Right renal cortex interstitium (tissue), 3 donors: ENCODE measurements around the gene TJP2. TPM values are rescaled to one million over a fixed set of nuclear protein-coding genes. Genes with fewer than 3 reads are reported as not detected.
"Not testable (repeated sequence)": the region's sequence is repeated elsewhere in the genome, so short reads cannot be mapped to it uniquely, and the experiment has no call there.

Experiments used
- DNase-seq, 3 donors: peaks; one replicate each; pipeline ENCODE4 v3.0.0-alpha.2; 2013; ENCODE audit warnings: low read depth in 3 of 3, low spot score in 2 of 3
- polyA plus RNA-seq, 3 donors: library from polyadenylated mRNA; unstranded; fragments of 120-200 nt; gene quantifications; one replicate each; pipeline ENCODE4 v1.2.1, GENCODE V29; 2013; ENCODE audit not compliant: insufficient read length in 3 of 3

TJP2 gene
- polyA plus RNA-seq, 3 donors, result 86.2 to 107 (median 97.9) TPM

GRCh38 chr9:69273161-69273560 lies 99.1 kb downstream of the TJP2 start:
- DNase-seq, result no peak

GRCh38 chr9:69276775-69277174 lies 102.7 kb downstream of the TJP2 start:
- no peak for DNase-seq

GRCh38 chr9:69279084-69279731 lies 105.1 kb downstream of the TJP2 start:
- no peak for DNase-seq

GRCh38 chr9:69279733-69280132 lies 105.7 kb downstream of the TJP2 start:
- DNase-seq, result no peak

- DNase-seq, result no peak
Measured at GRCh38 chr9:69283003-69283402, 108.9 kb downstream of the TJP2 start.

GRCh38 chr9:69292078-69292477 lies 118.0 kb downstream of the TJP2 start:
- DNase-seq, result no peak

- DNase-seq, result no peak
Measured at GRCh38 chr9:69293156-69293555, 119.1 kb downstream of the TJP2 start.

GRCh38 chr9:69295872-69296552 lies 121.9 kb downstream of the TJP2 start:
- DNase-seq, result no peak

- DNase-seq, result no peak
Measured at GRCh38 chr9:69297300-69297980, 123.4 kb downstream of the TJP2 start.

- DNase-seq, result no peak
Measured at GRCh38 chr9:69299315-69299714, 125.2 kb downstream of the TJP2 start.

GRCh38 chr9:69299826-69300225 lies 125.7 kb downstream of the TJP2 start:
- DNase-seq, result no peak

GRCh38 chr9:69303331-69303730 lies 129.3 kb downstream of the TJP2 start:
- DNase-seq, result no peak

GRCh38 chr9:69306895-69307445 lies 132.9 kb downstream of the TJP2 start:
- not testable (repeated sequence) for DNase-seq

- DNase-seq, result no peak
Measured at GRCh38 chr9:69307446-69308205, 133.5 kb downstream of the TJP2 start.

- no peak for DNase-seq
Measured at GRCh38 chr9:69308206-69308931, 134.3 kb downstream of the TJP2 start.

- DNase-seq, result no peak
Measured at GRCh38 chr9:69313175-69313574, 139.1 kb downstream of the TJP2 start.

- DNase-seq, result no peak
Measured at GRCh38 chr9:69314547-69314946, 140.5 kb downstream of the TJP2 start.

GRCh38 chr9:69317081-69317480 lies 143.0 kb downstream of the TJP2 start:
- no peak for DNase-seq

- DNase-seq, result no peak
Measured at GRCh38 chr9:69317894-69318293, 143.8 kb downstream of the TJP2 start.

- DNase-seq, result no peak
Measured at GRCh38 chr9:69319324-69320025, 145.4 kb downstream of the TJP2 start.
